Osteocyte (in vitro differentiated cells): ENCODE results near the gene XK. TPM values are rescaled to one million over a fixed set of nuclear protein-coding genes. Genes with fewer than 3 reads are reported as not detected.

Experiments used
- DNase-seq: peaks from one replicate; pipeline ENCODE4 v3.0.0; 2021; ENCODE audit warnings: mixed read lengths; ENCODE audit not compliant: unreplicated experiment; ENCODE audit errors: extremely low spot score
- H3K27ac Mint-ChIP-seq: one replicate; pipeline ENCODE4 v1.8.0; 2021; ENCODE audit warnings: mild to moderate bottlenecking, mixed read lengths; ENCODE audit not compliant: unreplicated experiment
- H3K27me3 Mint-ChIP-seq: one replicate; pipeline ENCODE4 v1.8.0; 2021; ENCODE audit warnings: mixed read lengths; ENCODE audit not compliant: unreplicated experiment
- H3K36me3 Mint-ChIP-seq: one replicate; pipeline ENCODE4 v1.8.0; 2021; ENCODE audit warnings: mixed read lengths; ENCODE audit not compliant: unreplicated experiment
- H3K4me1 Mint-ChIP-seq: one replicate; pipeline ENCODE4 v1.8.0; 2021; ENCODE audit warnings: mixed read lengths; ENCODE audit not compliant: unreplicated experiment
- H3K4me3 Mint-ChIP-seq: one replicate; pipeline ENCODE4 v1.8.0; 2021; ENCODE audit warnings: mild to moderate bottlenecking, moderate library complexity, mixed read lengths; ENCODE audit not compliant: unreplicated experiment
- H3K9me3 Mint-ChIP-seq: one replicate; pipeline ENCODE4 v1.8.0; 2021; ENCODE audit warnings: mixed read lengths; ENCODE audit not compliant: unreplicated experiment
- CTCF ChIP-seq: fragments of 200-600 bp; sonication (generic); IDR thresholded peaks from 2 replicates; pipeline ENCODE4 v1.5.0; 2021; ENCODE audit warnings: antibody characterized with exemption, mild to moderate bottlenecking, moderate library complexity
- total RNA-seq: library from RNA; stranded (reverse); gene quantifications from 2 replicates; pipeline ENCODE4 v1.2.1, GENCODE V29; 2021

Gene XK
- total RNA-seq, 1 donor from 2014 or later: not detected

GRCh38 chrX:37701588-37701987, 16.0 kb downstream of the XK start:
- no peak for TF ChIP-seq CTCF
- H3K36me3 Mint-ChIP-seq: no peaks in the 10 kb centered on the region
- H3K27ac Mint-ChIP-seq: no peak overlapping the region
- H3K4me1 Mint-ChIP-seq: no peaks in the 10 kb centered on the region
- no peak overlapping the region for H3K4me3 Mint-ChIP-seq
- no peak for DNase-seq
- no peaks in the 10 kb centered on the region for H3K27me3 Mint-ChIP-seq
- H3K9me3 Mint-ChIP-seq: peaks cover 4% of the 10 kb centered on the region

- H3K9me3 Mint-ChIP-seq: peaks cover 5% of the 10 kb centered on the region
- DNase-seq: no peak
- no peaks in the 10 kb centered on the region for H3K4me1 Mint-ChIP-seq
- TF ChIP-seq CTCF: no peak
- H3K36me3 Mint-ChIP-seq: no peaks in the 10 kb centered on the region
- H3K4me3 Mint-ChIP-seq: no peak overlapping the region
- H3K27me3 Mint-ChIP-seq: peaks cover 5% of the 10 kb centered on the region
- H3K27ac Mint-ChIP-seq: no peak overlapping the region
Measured at GRCh38 chrX:37711991-37712390, 26.4 kb downstream of the XK start.

GRCh38 chrX:37712458-37712857, 26.9 kb downstream of the XK start:
- no peak for TF ChIP-seq CTCF
- Mint-ChIP-seq H3K27ac (no peak overlapping the region), H3K27me3 (peaks cover 5% of the 10 kb centered on the region), H3K36me3 (no peaks in the 10 kb centered on the region), H3K4me1 (no peaks in the 10 kb centered on the region), H3K4me3 (no peak overlapping the region), H3K9me3 (peaks cover 5% of the 10 kb centered on the region)
- no peak for DNase-seq

GRCh38 chrX:37714479-37714878, 28.9 kb downstream of the XK start:
- Mint-ChIP-seq H3K27ac (no peak overlapping the region), H3K4me3 (no peak overlapping the region), H3K27me3 (peaks cover 5% of the 10 kb centered on the region), H3K9me3 (peaks cover 12% of the 10 kb centered on the region), H3K4me1 (no peaks in the 10 kb centered on the region), H3K36me3 (no peaks in the 10 kb centered on the region)
- TF ChIP-seq CTCF: no peak
- no peak for DNase-seq

- no peak overlapping the region for H3K4me3 Mint-ChIP-seq
- no peak for DNase-seq
- peaks cover 7% of the 10 kb centered on the region for H3K9me3 Mint-ChIP-seq
- H3K27ac Mint-ChIP-seq: no peak overlapping the region
- no peaks in the 10 kb centered on the region for H3K4me1 Mint-ChIP-seq
- peaks cover 2% of the 10 kb centered on the region for H3K27me3 Mint-ChIP-seq
- no peak for TF ChIP-seq CTCF
- H3K36me3 Mint-ChIP-seq: no peaks in the 10 kb centered on the region
Measured at GRCh38 chrX:37716602-37717001, 31.0 kb downstream of the XK start.
